ENCODE data around the gene EHD3.
A peak's percentile ranks its signal among the peaks of the same experiment; 100 is the strongest.

The EHD3 gene

DNA sequence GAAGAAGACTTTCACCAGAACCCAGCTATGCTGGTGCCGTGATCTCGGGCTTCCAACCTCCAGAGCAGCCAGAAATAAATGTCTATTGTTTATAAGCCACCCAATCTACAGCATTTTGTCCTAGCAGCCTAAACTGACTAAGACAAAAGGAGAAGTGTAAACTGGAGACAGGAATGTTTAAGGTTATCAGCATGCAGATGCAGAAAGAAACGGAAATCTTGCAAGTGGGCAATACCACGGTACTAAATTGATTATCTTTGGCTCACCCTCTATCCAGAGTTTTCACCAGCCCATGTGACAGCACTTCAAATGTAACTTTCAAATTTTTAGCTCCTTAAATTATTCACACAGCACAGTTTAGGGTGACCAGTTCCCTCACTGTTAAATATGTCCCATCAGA, 10.9 kb upstream of the EHD3 start:
- peaks cover 5% of the 10 kb centered on the region for H3K36me3 Mint-ChIP-seq
- no peaks in the 10 kb centered on the region for H3K9me3 Mint-ChIP-seq
- no peak overlapping the region for H3K27ac Mint-ChIP-seq
- no peaks in the 10 kb centered on the region for H3K4me1 Mint-ChIP-seq
- H3K4me3 Mint-ChIP-seq: no peak overlapping the region
- peaks cover 12% of the 10 kb centered on the region for H3K27me3 Mint-ChIP-seq

DNA sequence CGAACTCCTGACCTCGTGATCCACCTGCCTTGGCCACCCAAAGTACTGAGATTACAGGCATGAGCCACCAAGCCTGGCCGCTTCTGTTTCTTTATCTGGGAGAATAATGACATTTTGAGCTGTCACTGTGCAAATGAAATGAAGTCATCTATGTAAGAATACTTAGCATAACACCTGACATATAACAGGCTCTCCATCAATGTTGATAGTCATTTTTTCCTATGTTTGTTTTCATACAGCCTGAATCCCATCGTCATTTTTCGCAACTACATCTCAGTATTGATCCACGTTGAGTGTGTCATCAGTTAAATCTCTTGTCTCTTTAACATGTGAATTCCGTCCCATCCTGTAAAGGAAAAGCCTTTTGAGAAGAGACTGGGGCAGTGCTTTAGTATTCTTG, 10.2 kb upstream of the EHD3 start:
- no peak overlapping the region for H3K27ac Mint-ChIP-seq
- peaks cover 5% of the 10 kb centered on the region for H3K36me3 Mint-ChIP-seq
- H3K4me3 Mint-ChIP-seq: no peak overlapping the region
- H3K4me1 Mint-ChIP-seq: no peaks in the 10 kb centered on the region
- H3K27me3 Mint-ChIP-seq: peaks cover 12% of the 10 kb centered on the region
- no peaks in the 10 kb centered on the region for H3K9me3 Mint-ChIP-seq

DNA sequence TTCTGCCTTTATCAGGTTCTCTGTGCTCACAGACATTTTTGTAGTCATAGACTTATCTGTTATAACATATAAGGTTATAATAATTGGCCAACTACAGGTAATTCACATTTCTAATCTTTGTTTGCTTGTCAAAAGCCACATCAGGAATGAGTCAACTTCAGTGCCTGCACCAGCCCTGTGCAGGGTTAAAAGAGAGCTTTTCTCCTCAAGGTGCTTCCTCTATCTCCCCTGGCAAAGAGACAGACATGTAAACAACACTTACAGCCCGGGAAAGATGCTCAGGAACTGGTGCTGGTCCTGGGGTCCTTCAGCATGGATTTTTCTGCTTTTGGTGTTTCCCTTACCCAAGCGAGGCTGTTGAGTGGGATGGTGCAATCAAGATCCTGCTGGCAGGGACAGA, 7.7 kb upstream of the EHD3 start:
- Mint-ChIP-seq H3K27me3 (peaks cover 10% of the 10 kb centered on the region), H3K4me3 (no peak overlapping the region), H3K27ac (no peak overlapping the region), H3K4me1 (no peaks in the 10 kb centered on the region), H3K9me3 (no peaks in the 10 kb centered on the region), H3K36me3 (peaks cover 3% of the 10 kb centered on the region)

DNA sequence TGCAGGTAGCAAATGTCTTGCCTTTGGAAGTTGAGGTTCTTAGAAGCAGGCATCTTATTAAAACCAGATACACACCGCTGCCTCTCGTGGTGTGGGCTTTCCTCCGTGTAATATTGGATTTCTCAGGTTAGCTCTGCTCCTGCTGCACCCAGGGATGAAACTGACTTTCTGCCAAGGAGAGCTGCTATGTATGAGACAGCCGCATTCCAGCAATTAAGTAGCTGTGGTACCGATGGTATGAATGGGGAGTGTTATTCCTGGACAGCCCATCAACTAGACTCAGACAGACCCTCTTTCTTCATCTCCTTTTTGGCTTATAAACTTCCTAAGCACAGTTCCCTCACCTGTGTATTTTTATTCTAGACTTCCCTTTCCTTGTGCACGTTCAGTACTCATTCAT, 6.8 kb upstream of the EHD3 start:
- H3K27me3 Mint-ChIP-seq: peaks cover 8% of the 10 kb centered on the region
- H3K27ac Mint-ChIP-seq: no peak overlapping the region
- no peaks in the 10 kb centered on the region for H3K4me1 Mint-ChIP-seq
- H3K36me3 Mint-ChIP-seq: peaks cover 3% of the 10 kb centered on the region
- H3K4me3 Mint-ChIP-seq: no peak overlapping the region
- no peaks in the 10 kb centered on the region for H3K9me3 Mint-ChIP-seq

DNA sequence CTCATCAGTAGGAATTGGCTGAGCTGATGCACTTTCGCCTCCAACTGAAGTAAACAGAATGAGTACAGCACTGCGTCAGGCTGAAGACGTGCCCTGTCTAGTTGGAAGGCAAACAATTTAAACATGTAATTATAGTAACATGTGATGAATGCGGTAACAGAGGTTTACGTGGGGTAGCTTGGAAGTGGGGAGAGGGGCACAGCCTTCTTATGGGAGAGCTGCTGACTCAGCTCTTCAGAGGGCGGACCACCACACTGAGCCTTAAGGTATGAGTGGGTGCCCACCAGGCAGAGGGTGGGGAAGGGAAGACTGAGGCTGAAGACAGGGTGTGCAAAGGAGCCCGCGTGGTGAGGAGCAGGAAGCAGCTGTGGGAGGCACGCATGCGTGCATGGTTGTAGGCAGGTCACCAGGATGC, 6.2 kb upstream of the EHD3 start:
- Mint-ChIP-seq H3K36me3 (peaks cover 3% of the 10 kb centered on the region), H3K9me3 (no peaks in the 10 kb centered on the region), H3K27me3 (peaks cover 6% of the 10 kb centered on the region)

DNA sequence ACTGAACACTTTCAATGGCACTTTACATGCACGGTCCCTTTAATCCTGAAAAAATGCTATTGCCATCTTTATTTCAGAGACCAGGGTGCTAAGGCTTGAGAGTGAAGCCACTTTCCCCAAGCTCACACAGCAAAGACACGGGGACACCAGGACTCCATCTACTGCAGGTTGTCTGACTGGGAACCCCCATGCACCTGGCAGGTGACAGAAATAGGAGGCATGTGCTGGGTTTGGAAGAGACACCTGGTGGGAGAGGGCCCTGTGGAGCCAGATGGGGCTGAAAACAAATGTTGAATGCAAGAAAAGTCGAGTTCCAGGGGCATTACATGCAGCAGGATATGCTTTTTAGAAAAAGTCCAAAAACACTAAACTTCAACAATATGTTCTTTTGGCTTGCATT, 5.2 kb upstream of the EHD3 start:
- Mint-ChIP-seq H3K27ac (no peak overlapping the region), H3K27me3 (peaks cover 5% of the 10 kb centered on the region), H3K4me3 (no peak overlapping the region), H3K9me3 (no peaks in the 10 kb centered on the region), H3K4me1 (peaks cover 8% of the 10 kb centered on the region), H3K36me3 (peaks cover 3% of the 10 kb centered on the region)

More for the DNA sequence above, 6.2 kb upstream of the EHD3 start:
- Mint-ChIP-seq H3K4me3 (no peak overlapping the region), H3K4me1 (no peaks in the 10 kb centered on the region), H3K27ac (no peak overlapping the region)

DNA sequence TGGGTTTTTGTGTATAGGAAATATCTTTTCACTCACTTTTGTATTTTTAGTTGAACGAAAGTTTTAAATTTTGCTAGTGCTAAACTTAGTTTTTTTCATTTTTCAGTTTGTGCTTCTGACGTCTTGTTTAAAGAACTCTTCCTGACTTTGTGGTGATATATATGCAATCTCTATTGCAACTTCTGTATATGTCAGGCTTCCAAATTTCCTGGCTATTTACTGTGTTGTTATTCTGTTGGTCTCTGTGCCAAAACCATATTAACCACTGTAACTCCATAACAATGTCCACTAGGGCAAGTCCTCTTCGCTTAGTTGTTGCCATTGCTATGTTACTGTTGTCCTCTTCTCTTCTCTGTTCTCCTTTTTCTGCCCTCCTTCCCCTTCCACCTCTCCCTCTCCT, 3.2 kb upstream of the EHD3 start:
- Mint-ChIP-seq H3K4me3 (no peak overlapping the region), H3K27ac (no peak overlapping the region), H3K9me3 (no peaks in the 10 kb centered on the region), H3K27me3 (peaks cover 2% of the 10 kb centered on the region), H3K4me1 (peaks cover 17% of the 10 kb centered on the region), H3K36me3 (no peaks in the 10 kb centered on the region)

DNA sequence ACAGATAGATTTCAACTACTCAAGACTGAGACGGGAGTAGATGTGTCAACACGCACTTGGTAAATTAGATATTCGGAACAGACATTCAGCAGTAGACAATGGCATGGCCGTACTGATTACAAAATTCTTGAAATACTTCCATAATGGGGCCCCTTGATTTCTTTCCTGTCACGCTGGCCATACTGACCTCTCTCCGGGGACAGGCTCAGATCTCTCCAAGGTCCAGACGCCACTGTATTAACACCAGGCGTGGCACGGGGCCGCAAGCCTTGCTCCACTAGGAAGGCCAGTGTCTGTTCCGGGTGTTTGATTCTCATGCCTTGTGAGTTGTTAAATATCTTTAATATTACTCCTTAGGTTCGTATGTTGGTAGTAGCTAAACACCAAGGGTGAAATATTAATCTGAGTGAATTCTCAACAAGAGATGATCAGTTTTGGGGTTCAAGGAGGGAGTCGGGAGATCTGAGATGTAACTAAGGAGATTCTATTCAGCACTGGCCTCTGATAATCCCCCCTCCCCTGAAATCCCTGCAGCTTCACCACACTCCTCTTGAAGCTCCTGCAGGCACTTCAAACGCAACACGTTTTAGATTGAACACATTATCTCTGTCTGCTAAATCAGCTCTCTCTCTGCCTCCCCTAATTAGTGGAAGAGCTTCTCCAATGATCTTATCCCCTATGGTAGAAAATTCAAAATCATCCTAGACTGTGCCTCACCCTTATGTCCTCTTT, 2.2 kb upstream of the EHD3 start:
- Mint-ChIP-seq H3K27ac (no peak overlapping the region), H3K4me3 (no peak overlapping the region), H3K27me3 (peaks cover 2% of the 10 kb centered on the region)

DNA sequence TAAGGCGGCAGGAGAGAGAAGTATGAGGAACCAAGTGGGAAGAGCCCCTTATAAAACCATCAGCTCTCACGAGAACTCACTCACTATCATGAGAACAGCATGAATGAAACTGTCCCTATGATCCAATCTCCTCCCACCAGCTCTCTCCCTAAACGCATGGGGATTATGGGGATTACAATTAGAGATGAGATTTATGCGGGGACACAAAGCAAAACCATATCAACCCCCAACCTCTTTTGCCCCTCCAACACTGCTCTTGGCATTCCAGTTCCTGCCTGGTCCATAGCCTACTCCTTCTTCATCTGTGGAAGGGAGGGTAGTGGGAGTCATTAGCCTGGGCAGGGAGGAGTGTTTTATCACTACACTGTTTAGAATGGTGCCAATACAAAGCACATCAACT, 1.4 kb upstream of the EHD3 start:
- Mint-ChIP-seq H3K36me3 (no peaks in the 10 kb centered on the region), H3K9me3 (no peaks in the 10 kb centered on the region), H3K27me3 (peaks cover under 1% of the 10 kb centered on the region), H3K4me3 (no peak overlapping the region), H3K4me1 (peaks cover 25% of the 10 kb centered on the region), H3K27ac (no peak overlapping the region)

More for the DNA sequence above, 2.2 kb upstream of the EHD3 start:
- no peaks in the 10 kb centered on the region for H3K36me3 Mint-ChIP-seq
- peaks cover 22% of the 10 kb centered on the region for H3K4me1 Mint-ChIP-seq
- no peaks in the 10 kb centered on the region for H3K9me3 Mint-ChIP-seq

DNA sequence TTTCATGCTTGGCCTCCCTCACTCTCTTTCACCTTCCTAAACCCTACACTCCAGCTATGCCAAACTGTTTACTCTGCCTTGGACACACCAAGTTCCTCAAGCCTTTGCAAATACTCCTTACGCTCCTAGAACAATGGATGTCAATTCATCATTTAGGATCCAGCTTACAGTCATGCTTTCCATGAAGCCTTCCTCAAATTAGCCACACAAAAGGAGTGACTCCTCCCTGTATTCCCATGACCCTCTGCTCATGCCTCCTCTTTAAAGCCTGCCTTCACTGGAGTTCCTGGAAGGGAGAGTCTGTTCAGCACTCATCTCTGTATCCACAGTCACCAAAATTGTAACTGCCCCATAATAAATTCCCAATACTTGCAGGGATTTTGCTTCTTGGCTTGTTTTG, 721 bp upstream of the EHD3 start:
- Mint-ChIP-seq H3K27me3 (no peaks in the 10 kb centered on the region), H3K9me3 (no peaks in the 10 kb centered on the region), H3K4me3 (peak overlapping the region; percentile 76), H3K27ac (peak overlapping the region; percentile 23), H3K36me3 (no peaks in the 10 kb centered on the region), H3K4me1 (peaks cover 25% of the 10 kb centered on the region)

DNA sequence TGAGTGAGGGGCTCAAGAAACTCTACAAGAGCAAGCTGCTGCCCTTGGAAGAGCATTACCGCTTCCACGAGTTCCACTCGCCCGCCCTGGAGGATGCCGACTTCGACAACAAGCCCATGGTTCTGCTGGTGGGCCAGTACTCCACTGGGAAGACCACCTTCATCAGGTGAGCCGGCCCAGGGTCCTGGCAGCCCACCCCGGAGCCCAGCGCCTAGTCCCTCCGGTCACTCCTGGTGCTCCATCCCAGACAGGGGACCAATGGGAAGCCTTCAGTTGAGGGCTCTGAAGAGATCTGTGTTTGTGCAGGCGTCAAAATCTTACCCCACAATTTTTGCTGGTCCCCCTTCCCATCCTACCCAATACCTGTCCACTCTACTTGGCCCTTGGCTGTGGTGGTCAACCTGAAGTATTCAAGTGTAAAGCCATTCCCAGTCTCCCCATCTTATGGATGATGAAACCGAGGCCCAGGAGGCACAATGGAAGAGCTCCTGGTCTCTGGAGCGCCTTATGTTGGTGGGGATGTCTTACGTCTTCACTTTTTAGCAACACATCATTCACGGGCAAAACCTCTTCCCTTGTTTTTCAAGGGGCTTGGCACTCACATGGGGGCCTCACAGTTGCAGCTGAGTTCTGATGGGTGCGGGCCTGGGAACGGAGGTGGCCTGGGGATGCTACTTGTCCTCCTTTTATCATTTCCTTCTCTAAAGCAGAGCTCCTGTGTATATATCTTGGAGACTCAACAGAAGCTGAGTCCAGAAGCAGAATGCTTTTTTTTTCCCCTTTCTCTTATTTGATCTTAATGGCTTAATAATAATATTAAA, 941 bp downstream of the EHD3 start:
- Mint-ChIP-seq H3K4me3 (peak overlapping the region; percentile 77), H3K27me3 (no peaks in the 10 kb centered on the region), H3K36me3 (no peaks in the 10 kb centered on the region), H3K27ac (peak overlapping the region; percentile 60), H3K4me1 (peaks cover 25% of the 10 kb centered on the region), H3K9me3 (no peaks in the 10 kb centered on the region)

DNA sequence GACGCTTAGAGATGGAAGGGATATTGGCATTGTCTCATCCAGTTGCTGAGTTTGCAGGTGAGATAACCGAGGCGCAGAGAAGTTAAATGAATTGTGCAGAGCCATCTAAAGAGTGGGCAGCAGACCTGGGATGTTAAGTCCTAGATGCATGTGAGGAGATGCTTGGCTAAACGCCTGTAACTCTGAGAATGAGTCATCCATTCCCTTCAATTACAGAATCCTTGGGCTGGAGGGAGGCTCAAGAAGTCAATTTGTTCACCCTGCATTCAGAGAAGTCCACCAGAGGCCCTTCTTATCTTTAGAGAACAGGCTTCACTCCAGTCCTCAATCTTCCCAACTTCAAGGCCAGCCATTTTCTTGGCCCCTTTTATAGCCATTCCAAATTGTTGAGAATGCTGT, 1.6 kb downstream of the EHD3 start:
- Mint-ChIP-seq H3K4me3 (peak overlapping the region; percentile 77), H3K4me1 (peaks cover 25% of the 10 kb centered on the region), H3K9me3 (no peaks in the 10 kb centered on the region), H3K36me3 (no peaks in the 10 kb centered on the region), H3K27me3 (no peaks in the 10 kb centered on the region), H3K27ac (no peak overlapping the region)

DNA sequence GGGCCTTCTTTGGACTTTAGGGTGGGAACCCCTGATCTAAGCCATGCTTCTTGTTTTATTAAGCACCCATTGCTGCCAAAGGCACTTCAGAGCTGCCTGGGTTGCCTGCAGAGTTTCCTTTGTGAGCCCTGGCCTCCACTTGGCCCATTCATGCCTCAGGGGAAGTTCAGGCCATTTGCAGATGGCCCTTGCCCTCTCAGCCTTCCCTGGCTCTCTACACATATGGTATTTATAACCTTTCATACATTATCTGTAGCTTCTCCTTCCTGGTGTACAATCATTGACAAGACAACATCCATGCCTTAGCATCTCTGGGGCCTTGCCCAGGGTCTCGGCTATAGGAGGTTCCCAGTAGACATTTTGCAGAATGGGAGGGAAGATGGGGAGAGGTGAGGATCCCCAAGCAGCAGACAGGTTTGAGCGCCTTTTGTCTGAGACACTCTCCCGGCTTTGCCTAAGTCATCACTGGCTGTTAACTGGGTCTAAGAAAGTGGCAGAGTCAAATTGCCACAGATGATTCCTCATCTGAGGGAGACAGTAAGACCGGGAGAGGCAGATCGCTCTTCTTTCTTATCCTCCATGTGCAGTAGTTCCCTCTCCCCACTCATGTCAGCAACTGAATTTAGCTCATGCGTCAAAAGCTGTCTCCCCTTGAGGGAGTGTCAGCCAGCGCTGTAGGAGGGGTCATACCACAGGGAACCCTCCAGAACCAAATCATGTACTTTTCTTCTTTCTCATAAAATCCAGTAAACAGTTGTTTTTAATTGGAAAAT, 2.7 kb downstream of the EHD3 start:
- no peaks in the 10 kb centered on the region for H3K36me3 Mint-ChIP-seq
- no peak overlapping the region for H3K27ac Mint-ChIP-seq
- H3K27me3 Mint-ChIP-seq: no peaks in the 10 kb centered on the region
- no peak overlapping the region for H3K4me3 Mint-ChIP-seq
- H3K9me3 Mint-ChIP-seq: no peaks in the 10 kb centered on the region
- H3K4me1 Mint-ChIP-seq: peaks cover 25% of the 10 kb centered on the region

DNA sequence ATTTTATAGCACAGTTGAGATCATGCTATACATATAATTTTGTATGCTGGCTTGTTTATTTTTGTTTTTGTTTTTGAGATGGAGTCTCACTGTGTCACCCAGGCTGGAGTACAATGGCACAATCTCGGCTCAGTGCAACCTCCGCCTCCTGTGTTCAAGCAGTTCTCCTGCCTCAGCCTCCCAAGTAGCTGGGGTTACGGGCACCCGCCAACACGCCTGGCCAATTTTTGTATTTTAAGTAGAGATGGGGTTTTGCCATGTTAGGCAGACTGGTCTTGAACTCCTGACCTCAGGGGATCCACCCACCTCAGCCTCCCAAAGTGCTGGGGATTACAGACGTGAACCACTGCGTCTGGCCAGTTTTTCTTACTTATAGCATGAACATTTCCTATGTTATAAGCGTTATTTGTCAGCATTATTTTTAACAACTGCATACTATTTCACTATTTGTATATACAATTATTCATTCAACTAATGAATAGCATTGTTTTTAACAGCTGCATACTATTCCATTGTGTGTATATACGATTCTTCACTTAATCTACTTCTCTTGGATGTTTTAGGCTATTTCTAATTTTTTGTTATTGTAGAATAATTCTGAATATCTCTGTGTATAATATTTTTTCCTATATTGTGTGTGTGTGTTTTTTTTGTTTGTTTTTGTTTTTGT, 3.5 kb downstream of the EHD3 start:
- Mint-ChIP-seq H3K36me3 (no peaks in the 10 kb centered on the region), H3K27me3 (no peaks in the 10 kb centered on the region), H3K9me3 (no peaks in the 10 kb centered on the region), H3K4me1 (peaks cover 25% of the 10 kb centered on the region), H3K27ac (no peak overlapping the region), H3K4me3 (no peak overlapping the region)

DNA sequence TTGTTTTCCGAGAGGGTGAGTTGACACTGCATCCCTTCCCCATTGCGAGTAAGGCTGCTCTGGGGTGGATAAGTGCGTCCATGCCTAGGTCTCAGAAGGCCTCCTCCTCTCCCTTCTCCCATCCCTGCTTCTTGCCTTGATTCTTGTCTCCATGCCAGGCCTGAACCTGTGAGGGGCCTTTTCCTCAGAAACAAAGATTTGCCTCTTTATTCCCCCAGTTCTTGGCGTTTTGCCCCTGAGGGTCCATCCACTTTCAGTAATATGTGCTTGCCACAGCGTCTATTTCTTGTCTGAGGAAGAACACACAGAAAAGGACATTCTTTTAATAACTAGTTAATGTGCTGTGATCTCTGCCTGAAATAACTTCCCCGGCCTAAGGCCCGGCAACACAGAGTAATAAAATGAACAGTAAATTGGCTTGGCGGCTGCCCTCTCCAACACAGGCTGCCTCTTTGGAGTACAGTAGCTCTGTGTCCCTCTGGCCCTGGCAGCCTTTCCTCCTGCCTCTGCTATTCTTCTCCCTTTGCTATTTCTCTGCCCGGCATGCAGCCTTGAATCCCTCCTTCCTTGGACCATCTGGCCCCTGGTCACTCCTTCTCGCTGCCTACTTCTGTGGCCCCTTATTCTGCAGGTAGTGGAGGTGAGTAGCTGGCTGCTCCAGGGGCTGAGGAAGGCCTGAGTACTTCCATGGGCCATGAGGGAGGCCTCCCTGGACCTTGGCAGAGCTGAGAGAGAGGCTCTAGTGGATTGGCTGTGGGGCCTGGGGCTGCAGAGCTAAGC, 4.4 kb downstream of the EHD3 start:
- no peak overlapping the region for H3K27ac Mint-ChIP-seq
- H3K9me3 Mint-ChIP-seq: no peaks in the 10 kb centered on the region
- no peaks in the 10 kb centered on the region for H3K36me3 Mint-ChIP-seq
- no peaks in the 10 kb centered on the region for H3K27me3 Mint-ChIP-seq
- no peak overlapping the region for H3K4me3 Mint-ChIP-seq
- H3K4me1 Mint-ChIP-seq: peaks cover 21% of the 10 kb centered on the region
